Sciatic nerve (tissue), 2 donors: Measurements from ENCODE around the gene TET2. TPM values are rescaled to one million over a fixed set of nuclear protein-coding genes. Genes with fewer than 3 reads are reported as not detected.
A peak's percentile ranks its signal among the peaks of the same experiment; 100 is the strongest.

Experiments used
- ATAC-seq: fragments of 200-7000 bp; cut with Tn5 transposase; one replicate; pipeline ENCODE4 v1.9.1; 2020; ENCODE audit warnings: mild to moderate bottlenecking, moderate library complexity
- DNase-seq: peaks from one replicate; pipeline ENCODE4 v3.0.0-alpha.2; 2020; ENCODE audit warnings: low spot score
- intact Hi-C: fragments of 100-400 bp; cut with DNase I; formaldehyde crosslinking; loops from one replicate; pipeline ENCODE4 v1.14.2; 2022
- total RNA-seq: library from RNA; stranded (reverse); fragmentation: NEBNext Ultra II Directional; extraction: Animal tissue kit (Norgen Biotek cat#: 25700); gene quantifications from one replicate; pipeline ENCODE4 v1.2.1, GENCODE V29; 2021
- donor health status: DM: no; HTN: no; CAD: no.
- donor health status: DM: no; HTN: no; CAD: no.

The TET2 gene
- total RNA-seq, 1 donor from 2014 or later = 42.0 TPM

DNA sequence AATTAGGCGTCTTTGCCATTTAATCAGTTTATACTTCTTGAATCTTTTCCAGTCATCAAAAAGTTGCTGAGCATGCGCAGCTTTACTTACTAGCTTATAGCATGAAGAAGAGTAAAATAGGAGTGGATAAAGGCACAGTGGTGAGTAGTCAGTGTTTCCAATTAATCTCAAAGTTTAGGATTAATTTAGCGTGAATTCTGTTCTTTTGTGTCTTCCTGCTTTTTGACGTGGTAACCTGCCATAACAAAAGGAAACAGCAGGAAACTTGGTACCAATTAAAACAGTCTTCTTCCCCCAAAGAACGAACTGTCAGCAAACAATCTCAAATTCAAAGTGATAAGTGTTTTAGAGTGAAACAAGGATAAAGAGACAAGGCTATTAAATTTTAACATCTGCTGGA is 61.9 kb downstream of the TET2 start:
- intact Hi-C loops = no loop called here
- ATAC-seq (no peak), DNase-seq (no peak)

DNA sequence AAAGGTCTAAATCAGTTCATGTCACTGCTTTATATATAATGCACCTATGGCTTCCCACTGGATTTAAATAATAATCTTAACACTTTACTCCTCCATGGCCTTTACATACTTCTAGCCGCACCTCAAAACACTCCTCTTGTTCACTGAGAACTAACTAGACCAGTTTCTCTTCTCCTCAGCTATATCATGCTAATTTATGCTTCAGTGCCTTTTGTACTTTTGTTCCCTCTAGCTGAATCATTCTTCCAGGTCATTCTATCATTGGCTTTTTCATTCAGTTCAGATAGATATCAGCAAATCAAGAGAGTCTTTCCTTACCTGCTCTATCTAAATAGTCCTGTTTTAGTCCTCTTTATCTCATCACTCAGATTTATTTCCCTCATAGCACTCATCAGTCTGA is 64.2 kb downstream of the TET2 start:
- DNase-seq (no peak), ATAC-seq (no peak)
- intact Hi-C loops = no loop called here

DNA sequence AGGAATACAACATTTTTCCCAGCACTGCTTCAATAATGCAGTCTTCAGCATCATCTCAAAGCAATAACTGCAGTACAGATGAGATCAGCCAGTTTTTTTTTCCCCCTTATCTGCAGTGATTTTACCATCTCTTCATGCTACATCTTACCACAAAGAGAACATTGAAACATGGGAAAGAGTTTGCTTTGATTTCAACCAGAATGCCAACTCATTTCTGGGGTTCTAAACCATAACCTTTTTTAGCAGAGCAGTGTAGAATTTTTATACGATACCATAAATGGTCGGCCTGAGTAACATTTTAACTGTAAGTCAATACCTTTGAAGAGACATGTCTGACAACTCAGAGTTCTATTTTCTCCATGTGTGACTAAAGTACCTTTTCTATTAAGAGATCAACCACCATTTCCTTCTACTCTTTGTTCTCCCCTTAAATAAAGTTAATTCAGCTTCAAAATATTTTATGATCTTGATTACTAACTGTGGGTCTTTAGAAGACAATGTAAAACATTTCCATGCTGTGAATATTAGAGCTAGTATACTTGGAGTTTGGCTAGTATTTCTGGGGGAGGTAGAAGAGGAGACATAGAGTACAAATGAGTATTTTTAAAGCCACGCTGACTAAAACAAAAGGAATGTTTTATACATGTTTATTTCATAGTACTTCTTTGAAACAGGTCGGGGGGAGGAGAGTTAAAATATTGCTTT is 69.1 kb downstream of the TET2 start:
- DNase-seq (no peak), ATAC-seq (no peak)
- intact Hi-C loops = no loop called here

DNA sequence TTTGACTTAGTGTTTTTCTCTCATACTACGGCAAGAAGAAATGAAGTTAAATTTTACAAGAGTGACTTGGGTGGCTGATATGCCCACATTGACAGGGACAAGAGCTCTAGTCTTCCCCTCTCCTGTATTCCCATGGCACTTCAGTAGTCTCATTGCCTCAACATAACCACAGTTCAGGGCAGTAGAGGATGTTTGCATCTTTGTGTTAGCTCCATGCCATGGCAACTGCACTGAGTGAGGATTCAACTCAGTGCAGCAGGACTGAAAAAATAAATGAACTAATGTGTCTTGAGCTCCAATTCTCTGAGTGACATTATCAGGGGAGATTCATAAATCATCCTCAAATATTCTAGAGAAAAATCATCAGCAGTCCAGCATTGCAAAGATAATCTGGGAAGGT is 78.8 kb downstream of the TET2 start:
- ATAC-seq (no peak), DNase-seq (no peak)
- intact Hi-C loops = no loop called here

DNA sequence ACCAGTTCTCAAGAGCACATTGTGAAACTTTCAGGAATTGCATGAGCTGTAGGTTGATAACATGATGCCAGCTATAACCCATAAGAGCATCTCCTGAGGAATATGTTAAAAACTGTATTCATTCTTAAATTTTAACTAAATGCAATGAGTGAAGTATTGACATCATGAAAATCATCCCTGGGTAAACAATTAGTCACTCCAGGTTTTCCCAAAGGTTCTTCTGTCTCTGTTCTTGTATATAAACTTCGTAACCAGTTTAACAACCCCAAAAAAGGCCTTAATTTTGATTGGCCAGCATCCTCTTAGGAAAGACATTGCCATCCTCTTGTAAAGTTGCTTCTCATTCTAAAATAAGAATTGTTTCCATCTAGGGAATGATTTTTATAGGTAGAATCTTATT is 80.4 kb downstream of the TET2 start:
- ATAC-seq (no peak), DNase-seq (no peak)
- intact Hi-C loops = no loop called here

DNA sequence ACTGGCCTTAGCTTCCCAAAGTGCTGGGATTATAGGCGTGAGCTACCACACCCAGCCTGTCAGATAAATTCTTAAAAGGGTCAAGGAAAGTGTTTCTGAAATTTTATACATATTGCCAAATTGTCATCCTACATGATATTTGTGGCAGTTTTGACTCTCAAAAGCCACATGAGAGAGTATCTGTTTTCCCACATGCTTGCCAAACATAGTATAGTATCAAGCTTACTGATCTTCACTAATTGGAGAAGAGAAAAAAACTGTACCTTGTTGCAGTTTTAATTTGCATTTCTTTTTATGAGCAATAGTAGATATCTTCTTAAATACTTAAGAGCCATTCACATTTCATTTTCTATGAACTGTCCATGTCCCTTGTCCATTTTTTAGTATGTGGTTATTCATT is 83.6 kb downstream of the TET2 start:
- DNase-seq (no peak), ATAC-seq (no peak)
- intact Hi-C loops = no loop called here

DNA sequence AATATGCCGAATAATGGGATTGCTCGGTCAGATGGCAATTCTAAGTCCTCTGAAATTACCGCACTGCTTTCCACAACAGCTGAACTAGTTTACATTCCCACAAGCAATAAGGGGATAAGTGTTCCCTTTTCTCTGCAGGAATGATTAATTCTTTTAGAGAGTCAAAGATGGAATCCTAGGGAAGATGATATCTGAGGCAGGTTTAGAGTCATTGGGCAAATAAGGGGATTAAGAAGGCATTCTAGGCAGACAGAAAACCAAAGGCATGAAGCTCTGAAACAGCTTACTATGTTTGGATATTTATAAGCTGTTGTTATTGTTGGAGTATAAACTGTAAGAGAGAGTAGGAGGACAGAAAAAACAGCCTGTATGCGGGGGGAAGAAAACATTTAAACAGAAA is 85.7 kb downstream of the TET2 start:
- ATAC-seq (no peak), DNase-seq (no peak)
- intact Hi-C loops = no loop called here

DNA sequence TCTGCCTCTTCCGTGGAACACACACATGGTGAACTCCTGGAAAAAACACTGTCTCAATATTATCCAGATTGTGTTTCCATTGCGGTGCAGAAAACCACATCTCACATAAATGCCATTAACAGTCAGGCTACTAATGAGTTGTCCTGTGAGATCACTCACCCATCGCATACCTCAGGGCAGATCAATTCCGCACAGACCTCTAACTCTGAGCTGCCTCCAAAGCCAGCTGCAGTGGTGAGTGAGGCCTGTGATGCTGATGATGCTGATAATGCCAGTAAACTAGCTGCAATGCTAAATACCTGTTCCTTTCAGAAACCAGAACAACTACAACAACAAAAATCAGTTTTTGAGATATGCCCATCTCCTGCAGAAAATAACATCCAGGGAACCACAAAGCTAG is 87.9 kb downstream of the TET2 start:
- ATAC-seq = no peak
- intact Hi-C loops = no loop called here
- no peak for DNase-seq

DNA sequence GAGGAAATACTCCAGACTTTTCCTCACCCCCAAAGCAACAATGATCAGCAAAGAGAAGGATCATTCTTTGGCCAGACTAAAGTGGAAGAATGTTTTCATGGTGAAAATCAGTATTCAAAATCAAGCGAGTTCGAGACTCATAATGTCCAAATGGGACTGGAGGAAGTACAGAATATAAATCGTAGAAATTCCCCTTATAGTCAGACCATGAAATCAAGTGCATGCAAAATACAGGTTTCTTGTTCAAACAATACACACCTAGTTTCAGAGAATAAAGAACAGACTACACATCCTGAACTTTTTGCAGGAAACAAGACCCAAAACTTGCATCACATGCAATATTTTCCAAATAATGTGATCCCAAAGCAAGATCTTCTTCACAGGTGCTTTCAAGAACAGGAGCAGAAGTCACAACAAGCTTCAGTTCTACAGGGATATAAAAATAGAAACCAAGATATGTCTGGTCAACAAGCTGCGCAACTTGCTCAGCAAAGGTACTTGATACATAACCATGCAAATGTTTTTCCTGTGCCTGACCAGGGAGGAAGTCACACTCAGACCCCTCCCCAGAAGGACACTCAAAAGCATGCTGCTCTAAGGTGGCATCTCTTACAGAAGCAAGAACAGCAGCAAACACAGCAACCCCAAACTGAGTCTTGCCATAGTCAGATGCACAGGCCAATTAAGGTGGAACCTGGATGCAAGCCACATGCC is 89.7 kb downstream of the TET2 start:
- no peak for ATAC-seq
- DNase-seq = no peak
- intact Hi-C loops = no loop called here

DNA sequence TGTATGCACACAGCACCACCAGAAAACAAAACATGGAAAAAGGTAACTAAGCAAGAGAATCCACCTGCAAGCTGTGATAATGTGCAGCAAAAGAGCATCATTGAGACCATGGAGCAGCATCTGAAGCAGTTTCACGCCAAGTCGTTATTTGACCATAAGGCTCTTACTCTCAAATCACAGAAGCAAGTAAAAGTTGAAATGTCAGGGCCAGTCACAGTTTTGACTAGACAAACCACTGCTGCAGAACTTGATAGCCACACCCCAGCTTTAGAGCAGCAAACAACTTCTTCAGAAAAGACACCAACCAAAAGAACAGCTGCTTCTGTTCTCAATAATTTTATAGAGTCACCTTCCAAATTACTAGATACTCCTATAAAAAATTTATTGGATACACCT is 90.2 kb downstream of the TET2 start:
- intact Hi-C loops = no loop called here
- ATAC-seq (no peak), DNase-seq (no peak)

DNA sequence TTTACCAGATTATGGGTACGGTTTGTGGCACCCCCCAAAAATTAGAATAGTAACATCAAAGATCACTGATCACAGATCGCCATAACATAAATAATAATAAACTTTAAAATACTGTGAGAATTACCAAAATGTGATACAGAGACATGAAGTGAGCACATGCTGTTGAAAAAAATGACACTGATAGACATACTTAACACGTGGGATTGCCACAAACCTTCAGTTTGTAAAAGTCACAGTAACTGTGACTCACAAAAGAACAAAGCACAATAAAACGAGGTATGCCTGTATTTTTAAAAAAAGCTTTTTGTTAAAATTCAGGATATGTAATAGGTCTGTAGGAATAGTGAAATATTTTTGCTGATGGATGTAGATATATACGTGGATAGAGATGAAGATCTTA is 93.4 kb downstream of the TET2 start:
- intact Hi-C loops = no loop called here
- ATAC-seq (no peak), DNase-seq (no peak)

DNA sequence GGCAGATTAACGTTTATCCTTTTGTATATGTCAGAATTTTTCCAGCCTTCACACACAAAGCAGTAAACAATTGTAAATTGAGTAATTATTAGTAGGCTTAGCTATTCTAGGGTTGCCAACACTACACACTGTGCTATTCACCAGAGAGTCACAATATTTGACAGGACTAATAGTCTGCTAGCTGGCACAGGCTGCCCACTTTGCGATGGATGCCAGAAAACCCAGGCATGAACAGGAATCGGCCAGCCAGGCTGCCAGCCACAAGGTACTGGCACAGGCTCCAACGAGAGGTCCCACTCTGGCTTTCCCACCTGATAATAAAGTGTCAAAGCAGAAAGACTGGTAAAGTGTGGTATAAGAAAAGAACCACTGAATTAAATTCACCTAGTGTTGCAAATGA is 94.8 kb downstream of the TET2 start:
- DNase-seq (no peak), ATAC-seq (no peak)
- intact Hi-C loops = no loop called here

DNA sequence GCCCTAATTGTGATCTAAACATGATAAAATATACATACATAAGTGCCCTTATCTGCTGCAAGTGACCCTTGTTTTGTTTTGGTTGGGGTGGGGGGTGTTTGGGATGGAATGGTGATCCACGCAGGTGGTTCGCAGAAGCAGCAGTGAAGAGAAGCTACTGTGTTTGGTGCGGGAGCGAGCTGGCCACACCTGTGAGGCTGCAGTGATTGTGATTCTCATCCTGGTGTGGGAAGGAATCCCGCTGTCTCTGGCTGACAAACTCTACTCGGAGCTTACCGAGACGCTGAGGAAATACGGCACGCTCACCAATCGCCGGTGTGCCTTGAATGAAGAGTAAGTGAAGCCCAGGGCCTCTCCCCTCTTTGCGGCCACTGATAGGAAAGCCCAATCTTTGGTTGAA is 96.8 kb downstream of the TET2 start:
- DNase-seq (no peak), ATAC-seq (no peak)
- intact Hi-C loops = no loop called here

DNA sequence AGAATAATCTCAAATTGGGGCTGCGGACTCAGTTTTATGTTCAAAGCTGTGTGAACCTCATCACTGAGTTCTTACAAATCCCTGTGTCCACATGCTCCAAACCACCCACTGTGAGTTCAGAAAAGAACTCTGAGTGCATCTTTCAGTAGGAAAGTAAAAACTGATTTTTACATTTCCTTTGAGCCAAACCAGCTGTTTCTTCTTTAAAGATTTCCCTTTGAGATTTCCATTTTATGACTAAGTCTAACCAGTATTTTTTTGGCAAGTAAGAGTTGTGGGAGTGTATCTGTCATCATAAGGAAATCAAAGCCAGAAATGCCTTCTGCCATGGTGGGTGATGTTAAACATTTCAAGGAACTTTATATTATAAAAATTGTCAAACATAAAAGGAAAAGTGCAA is 100.0 kb downstream of the TET2 start:
- intact Hi-C loops = no loop called here
- ATAC-seq (peak; percentile 67), DNase-seq (no peak)

DNA sequence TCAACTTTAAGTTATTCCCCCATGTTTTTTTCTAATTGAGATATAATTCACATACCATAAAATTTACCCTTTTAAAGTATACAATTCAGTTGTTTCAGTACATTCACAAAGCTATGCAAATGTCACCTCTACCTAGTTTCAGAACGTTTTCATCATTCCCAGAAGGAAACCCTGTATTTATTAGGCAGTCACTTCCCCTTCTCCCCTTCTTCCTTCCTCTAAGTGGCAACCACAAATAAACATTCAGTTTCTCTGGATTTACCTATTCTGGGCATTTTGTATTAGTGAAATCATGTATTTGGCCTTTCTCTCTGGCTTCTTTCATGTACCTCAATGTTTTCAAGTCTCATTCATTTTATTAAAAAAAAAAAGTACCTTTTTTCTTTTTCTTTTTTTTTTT is 101.9 kb downstream of the TET2 start:
- ATAC-seq = no peak
- intact Hi-C loops = no loop called here
- no peak for DNase-seq

DNA sequence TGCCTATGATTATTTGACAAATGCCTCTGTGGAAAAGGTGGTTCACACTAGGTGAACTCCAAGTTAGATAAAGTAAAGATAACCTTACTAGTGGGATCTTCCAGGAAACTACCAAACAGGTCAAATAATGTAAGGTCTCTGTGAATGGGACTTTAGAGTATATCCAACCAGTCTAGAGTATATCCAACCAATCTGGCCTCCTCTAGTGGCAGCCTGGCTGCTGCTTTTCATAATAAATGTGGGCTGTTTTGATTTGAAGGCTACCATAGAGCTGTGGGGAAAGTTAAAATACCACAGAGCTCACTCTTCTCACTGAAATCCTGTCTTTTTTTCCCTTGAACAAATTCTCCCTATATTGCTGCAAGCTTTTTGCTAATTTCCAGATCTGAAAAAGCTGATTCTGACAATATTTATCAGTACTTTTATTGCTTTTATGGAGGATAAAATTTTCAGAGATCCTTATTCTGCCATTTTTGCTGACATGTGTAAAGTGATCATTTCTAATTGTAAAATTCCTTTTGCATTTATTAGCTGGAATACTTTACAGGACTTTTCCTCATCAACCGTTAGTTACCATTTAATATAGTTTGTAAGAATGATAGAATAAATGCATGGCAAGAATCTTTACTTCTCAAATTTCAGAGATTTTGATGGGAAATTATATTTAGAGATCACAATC is 111.3 kb downstream of the TET2 start:
- ATAC-seq (no peak), DNase-seq (no peak)
- intact Hi-C loops = no loop called here

DNA sequence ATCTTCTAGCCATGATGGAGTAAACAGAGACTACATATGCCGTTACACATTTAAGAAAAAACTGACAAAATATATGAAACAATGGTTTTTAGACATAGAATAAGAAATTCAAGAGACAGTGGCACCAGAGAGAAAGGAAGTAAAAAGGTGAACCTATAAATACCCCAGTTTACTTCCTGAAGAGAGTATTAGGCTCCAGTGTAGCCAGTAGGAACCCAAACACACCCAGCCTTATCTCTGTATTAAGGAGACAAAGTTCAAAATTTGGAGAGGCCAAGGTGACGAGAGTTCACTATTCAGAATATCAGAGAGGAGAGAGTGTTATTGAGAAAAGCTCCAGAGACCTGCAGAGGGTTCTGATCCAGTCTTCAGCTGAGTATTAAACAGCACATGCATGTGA is 119.0 kb downstream of the TET2 start:
- ATAC-seq (no peak), DNase-seq (no peak)
- intact Hi-C loops = no loop called here

DNA sequence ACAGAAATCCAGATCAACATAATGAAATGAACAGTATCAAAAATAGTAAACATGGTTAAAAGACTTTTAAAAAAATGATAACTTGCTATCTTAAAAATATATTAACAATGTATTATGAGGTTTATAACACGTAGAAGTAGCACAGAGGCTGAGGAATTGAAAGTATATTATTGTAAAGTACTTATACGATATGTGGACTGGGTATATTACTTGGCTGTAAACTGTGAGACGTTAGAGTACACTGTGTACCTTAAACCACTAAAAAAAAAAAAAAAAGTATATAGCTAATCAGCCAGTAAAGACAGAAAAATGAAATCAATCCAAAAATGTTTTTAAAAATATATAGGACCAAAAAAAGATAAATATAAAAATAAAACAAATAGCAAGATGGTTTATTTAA is 120.6 kb downstream of the TET2 start:
- ATAC-seq (no peak), DNase-seq (no peak)
- intact Hi-C loops = no loop called here

DNA sequence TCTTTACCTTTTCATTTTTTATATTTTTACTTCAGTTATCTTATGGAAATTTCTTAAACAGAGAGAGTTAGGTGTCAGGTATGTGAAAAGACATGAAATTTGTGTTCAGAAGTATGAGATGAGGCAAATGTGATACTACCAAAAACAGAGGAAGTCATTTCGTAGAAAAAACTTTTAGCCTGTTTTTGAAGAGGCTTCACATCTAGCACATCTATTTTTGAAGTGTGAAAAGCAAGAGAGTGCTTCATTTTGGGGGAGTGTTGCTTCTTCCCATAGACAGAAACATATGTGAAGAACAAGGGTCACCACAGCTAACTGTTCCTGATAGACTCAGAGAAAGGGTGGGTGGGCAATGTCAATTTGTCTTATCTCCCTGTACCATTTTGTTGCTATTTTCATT is 125.3 kb downstream of the TET2 start:
- DNase-seq (no peak), ATAC-seq (no peak)
- intact Hi-C loops = no loop called here

DNA sequence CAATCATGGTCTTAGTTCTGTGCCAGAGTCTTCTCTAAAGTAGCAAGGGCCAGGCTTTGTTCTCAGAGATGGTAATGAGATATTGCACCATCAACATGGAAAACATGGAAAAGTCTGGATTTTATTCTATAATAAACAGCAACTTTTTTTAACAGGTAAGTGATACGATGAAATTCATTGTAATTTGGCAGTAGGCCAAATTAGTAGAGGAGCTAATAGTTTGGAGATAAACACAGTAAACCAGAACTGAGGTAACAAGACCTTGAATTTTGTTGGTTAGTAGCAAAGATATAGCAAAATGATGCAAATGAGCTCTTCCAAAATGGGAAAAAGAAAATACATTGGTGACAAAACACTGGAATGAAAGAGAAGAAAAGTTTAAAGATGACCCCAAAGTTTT is 126.6 kb downstream of the TET2 start:
- DNase-seq (no peak), ATAC-seq (no peak)
- intact Hi-C loops = no loop called here

DNA sequence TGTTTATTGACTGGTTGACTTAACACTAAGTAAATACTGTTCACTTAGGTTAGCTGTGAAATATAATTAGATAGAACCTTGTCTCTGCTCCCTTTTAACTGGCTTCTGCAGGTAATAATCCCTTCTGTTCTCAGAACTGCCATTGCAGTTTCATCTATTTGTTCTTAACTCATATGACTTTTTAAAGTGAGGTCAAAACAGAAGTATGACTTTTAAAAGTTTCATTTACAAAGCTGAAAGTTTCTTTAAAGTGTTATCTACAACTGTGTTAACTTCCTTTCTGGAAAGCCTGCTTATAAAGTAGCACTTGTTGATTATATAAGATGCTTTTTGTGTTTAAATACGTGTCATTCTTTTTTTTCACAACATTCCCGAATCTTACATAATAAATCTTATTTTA is 127.4 kb downstream of the TET2 start:
- ATAC-seq (no peak), DNase-seq (no peak)
- intact Hi-C loops = no loop called here
